CD1c-positive myeloid dendritic cell (primary cell): ENCODE data around the gene STARD10.

ENCODE experiments used
- DNase-seq: peaks from one replicate; pipeline ENCODE4 v3.0.0-alpha.2; 2016; ENCODE audit errors: extremely low spot score

Gene STARD10

DNA sequence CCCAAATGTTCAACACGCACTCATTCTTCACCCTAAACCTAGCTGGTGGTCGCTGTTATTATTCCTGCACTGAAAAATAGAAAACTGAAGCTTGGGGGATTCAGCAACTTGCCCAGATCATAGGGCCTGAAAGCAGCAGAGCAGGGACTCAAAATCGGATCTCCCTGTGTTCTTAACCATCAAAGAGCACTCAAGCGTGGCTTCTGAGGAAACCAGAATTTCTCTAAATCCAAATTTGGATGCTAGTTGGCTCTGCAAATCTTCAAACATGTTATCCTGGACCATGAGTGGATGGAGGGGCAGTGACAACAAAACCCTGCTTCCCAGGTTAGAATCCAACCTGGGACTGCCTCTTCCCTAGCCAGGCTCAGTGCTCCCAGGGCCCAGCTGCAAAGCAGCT, 30.0 kb downstream of the STARD10 start:
- no peak for DNase-seq

DNA sequence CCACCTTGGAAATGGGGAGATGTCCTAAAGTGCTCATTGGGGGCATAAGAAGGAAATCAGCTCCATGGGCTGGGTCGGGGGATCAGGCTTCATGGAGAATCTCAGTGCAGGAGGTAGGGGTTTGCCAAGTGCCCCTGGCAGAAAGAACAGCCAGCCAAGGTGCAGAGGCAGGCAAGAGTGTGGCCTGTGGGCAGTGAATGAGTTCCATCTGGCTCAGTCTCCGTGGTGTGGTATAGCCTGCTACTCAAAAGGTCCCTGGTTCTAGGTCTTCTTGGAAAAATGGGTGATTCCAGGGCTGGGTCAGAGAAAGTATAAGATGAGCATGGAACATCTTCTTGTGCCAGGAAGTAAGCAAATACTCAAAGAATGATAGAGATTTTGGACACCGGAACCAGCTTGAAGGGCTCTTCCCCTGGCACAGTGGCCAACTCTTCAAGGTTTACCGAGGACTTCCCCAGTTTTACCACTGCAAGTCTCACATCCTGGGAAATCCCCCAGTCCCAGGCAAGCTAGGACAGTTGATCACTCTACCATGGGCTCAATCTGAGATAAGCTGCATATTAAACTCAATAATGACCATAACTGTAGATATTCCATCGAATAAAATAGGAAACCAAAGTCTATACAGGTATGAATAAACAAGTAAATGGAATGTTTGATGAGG, 31.1 kb downstream of the STARD10 start:
- peak; percentile 32 for DNase-seq

DNA sequence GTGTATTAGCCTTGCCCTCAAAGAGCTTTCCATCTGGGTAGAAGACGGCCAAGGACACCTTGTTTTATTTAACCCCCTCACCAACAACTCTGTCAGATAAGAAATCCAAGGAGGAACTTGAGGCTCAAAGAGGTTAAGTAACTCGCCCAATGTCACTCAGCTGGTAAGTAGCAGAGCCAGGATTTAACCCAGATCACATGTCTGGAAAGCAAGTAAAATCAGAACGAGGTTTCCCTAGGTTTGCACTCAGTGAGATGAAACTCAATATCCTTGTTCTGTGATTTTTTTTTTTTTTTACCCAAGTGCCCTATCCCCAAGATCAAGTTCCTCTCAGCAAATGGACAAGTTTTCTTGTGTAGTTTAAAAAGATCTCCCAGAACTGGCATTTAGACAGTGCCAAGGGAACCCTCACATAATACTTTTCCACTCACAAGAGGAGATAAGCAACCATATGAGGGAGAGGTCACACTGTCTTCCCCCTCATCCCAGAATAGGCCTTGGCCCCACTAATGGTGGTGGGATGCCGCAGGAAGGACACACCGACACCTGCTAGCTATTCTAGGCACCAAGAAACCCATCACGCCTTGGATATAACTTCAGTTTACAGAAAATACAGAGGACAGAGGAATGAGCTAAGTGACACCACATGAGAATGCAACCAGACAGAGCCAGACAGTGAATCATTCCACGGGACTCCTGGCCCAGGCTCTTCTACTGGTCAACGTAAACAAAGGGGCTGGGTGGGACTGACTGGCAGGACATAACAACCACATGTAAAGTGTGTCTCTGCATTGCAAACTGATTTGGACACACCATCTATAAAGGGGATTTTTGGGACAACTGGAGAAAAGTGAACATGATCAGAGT, 33.1 kb downstream of the STARD10 start:
- peak; percentile 23 for DNase-seq

DNA sequence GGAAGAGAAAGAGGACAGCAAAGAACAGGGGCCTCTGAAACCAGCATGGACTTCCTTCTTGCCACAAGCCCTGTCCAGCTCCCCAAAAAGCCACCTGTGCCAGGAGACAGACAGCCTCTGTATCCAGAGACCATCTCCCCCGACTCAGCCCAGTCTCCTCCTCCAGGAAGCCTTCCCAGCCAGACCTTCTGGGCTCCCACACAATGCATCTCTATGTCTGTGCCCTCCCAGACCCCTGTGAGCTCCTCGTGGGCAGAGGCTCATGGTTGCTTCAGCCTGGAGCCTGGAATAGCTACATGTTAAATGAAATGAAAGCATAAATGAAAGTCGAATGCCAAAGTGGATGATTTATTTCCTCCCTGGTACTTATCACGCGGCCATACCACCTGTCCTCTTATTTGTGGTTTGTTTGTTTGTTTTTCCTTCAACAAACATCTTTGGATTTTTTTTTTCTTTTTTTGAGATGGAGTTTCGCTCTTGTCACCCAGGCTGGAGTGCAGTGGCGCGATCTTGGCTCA, 34.3 kb downstream of the STARD10 start:
- no peak for DNase-seq

DNA sequence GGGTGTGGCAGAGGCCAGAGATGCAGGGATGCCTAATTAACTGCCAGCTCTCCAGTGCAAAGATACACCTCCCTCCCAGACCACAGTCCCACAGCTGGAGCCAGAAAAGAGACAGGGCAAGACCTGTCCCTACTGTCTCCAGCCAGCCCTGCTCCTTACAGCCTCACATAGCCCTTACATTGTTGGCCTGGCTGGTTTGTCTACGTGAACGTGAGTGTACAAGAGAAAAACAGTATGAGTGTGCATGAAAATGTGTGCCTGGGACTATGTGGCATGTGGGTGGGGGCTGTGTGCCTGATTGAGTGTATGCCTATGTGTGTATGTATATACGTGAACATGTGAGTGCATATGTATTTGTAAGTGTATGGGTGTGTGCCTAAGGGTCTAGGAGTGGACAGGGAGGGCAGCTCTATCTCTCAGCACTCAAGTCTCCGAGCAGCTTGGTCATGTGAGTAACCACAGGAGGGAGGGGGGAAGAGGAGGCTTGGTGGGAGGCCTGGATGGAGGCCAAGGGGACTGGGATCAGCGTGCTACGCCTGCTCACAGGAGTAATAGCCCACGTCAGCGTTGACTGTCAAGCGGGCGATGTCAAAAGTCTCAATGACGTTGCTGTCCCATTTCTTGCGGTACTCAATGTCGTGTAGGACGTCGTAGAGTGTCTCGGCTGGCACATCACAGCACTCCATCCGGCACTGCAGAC, 35.0 kb downstream of the STARD10 start:
- DNase-seq = peak; percentile 76

DNA sequence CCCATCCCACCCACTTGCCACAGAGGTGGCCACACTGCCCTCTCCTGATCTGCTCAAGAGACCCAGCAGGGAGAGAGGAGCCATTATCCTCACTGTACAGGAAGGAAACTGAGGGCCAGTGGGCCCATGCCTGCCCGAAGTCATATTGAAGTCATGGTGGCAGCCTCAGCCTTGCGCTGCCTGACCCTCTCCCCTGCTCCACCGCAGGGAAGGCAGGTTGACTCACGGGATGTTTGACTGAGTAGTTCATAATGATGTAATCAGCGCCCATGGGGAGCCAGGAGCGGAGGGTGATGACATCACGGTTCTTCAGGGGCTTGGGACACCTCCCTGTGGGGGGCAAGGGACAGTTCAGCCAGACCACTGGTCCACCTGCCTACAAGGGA, 35.5 kb downstream of the STARD10 start:
- DNase-seq = no peak

DNA sequence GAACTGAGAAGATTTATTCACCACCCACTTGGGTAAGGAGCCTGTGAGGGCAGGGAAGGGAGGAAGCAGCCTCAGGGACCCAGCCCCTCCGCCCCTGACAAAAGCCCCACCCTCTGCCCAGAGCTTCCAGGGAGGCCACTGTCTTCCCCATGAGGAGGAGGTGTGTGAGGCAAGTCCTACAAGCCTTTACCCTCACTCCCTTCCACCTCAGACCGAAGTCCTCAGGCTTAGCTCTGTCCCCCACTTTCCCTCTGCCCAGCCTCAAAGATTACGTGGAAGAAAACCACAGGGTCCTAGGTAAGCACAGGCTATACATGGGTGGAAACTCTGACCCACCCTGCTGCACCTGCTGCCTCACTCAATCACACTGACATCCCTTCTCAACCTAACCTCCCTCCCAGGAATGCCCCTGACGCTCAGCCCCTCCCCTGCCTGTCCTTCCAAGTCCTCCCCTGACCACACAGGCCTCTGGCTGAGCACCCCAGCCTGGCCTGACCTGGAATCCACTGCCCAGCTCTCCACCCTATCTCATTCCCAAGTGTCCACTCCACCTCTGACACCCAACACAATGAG, 38.0 kb downstream of the STARD10 start:
- no peak for DNase-seq

DNA sequence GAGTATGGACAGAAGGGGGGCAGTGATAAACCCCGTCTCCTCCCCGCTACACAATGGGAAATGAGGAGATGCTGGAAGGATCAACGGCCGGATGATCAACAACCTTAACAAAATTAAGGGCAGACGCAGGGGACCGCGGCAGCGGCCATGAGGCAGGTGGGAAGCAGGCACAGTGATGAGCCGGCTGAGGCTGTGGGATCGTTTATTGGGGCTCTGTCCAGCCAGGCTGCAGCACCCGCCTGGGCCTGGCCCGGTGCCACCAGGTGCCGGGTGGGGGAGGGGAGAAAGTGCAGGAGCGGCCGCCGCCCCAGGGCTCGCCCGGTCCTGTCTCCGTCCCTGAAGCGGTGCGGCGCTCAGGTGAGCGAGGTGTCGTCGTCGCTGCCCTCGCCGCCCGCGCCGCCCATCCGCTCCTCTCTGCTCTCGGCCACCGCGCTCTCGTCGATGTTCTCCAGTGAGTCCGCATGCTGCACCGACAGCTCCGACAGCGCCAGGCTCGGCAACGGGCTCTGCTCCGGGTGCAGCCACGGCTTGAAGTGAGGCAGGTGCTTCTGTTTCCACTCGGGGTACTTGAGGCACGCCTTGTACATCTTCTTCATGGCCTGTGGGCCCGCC, 39.2 kb downstream of the STARD10 start:
- no peak for DNase-seq

DNA sequence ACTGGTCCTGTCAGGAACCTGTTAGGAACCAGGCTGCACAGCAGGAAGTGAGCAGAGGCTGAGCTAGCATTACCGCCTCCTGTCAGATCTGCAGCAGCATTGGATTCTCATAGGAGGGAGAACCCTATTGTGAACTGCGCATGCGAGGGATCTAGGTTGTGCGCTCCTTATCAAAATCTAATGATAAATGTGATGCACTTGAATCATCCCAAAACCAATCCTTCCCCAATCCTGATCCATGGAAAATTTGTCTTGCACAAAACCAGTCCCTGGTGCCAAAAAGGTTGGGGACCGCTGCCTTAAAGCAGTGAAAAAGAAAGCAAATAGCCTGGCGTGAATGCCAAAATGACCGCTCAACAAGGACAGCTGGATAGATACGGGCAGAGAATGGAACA, 39.7 kb downstream of the STARD10 start:
- DNase-seq = no peak

DNA sequence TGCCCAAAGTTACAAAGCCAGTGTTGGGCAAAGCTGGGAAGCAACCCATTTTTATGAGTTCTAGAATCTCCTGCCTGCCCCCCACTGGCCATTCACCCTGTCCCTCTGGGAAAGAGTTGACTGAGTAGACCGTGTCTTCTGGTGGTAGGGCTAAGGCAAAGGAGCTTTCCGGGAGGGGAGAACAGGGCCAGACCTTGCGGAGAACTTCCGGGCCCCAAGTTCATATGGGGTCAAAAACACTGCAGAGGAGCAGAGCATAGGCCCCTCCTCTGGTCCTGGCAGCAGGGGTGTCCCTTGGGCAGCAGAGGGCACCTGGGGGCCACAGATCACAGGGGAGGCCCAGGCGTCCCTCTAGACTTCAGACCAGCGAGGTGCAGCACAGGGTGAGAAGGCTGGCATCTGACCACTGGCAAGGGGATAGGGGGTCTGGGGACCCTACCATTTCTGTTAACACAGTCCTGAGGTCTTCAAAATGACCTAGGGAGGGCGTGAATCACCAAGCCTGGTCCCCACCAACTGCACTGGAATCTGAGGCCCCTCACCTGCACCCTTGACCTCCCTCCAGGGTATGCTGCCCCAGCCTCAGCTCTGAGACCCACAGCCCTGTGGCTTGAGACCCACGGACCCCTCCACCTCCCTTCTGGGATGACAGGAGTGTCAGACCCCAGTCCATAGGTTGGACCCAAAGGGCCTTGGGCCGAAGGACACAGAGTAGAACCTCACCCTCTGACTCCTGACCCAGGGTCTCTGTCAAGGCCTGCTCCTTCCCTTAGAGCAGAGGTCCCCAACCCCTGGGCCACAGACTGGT, 40.3 kb downstream of the STARD10 start:
- no peak for DNase-seq

DNA sequence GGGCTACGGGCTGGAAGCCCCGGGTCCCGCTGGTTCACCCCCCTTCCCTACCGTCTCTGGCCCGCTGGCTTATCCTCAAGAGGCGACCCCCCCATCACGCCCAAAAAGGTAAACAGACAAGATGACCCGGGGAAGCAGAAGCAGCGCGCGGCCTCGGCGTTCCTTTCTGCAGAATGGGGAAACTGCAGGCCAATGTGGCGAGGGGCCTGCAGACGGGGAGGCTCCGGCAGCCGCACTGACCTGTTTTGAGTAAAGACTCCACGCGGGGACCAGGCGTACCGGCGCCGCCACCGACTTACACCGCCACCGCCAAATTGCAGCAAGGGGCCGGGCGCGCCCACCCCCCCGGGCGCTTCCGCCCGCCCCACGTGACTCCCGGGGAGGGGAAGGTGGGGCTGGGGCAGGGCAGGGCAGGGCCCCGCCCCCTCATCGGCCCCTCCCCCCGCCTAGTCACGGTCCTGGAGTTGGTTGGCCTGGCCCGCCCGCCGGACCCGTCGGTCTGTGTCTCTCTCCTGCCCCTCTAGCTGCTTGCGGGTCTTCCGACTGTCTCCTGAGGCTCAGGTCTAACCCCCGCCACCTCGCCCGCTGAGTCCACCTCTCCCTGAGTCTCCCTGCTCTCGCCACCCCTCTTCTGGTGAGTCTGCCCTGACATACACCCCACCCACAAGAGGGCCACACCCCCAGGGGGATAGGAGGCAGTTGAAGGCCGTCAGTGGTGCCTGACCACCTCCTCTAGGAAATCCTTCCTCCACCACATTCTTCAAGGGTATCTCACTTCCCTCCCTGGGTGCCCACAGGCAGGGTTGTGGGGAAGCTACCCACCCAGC, 41.5 kb downstream of the STARD10 start, which contains the start of gene ARAP1:
TSS of gene ARAP1 (minus strand) at position 321 of the 827 bp plus-strand sequence. CDS start 25,280 bp downstream, outside the sequence.
- DNase-seq = peak; percentile 81

DNA sequence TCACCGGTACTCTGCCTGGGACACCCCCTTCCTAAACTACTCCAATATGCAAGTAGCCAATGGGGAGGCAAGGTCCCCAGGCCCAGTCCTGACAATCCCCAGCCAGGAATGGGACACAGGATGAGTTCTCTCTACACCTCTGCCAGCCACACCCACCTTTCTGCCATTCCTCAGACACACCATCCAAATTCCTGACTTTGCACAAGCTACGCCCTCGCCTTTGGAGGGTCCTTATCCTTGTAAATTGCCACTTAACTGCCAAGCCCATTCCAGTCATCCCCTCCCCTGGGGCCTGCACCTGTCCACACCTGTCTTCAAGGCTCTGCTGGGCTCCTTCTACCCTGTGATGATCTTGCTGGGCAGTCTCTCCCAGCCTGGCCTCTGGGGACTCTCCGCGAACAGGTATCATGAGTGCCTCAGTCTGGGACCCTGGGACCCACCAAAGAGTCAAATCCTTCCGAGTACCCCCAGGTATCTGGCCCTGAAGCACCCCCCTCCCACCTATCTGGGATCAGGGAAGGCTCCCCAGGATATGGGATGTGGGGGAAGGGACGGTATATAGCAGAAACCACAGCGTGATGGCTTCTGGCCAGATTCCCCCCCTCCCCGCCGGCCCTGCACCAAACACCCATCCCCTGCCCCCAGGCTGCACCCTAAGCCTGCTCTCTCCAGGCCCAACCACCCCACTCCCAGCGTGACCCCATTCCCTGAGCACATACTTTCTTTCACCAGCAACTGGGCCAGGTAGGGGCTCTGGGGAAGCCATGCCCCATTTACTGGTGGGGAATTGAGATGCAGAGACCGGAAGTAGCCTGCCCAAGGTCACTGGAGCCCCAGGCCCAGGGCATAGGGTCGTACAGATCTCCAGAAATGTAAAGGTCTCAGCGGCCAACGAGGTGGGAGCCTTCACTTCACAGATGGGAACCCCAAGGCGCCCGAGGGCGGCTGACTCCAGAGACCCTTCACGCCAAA, 42.4 kb downstream of the STARD10 start:
- DNase-seq = no peak

DNA sequence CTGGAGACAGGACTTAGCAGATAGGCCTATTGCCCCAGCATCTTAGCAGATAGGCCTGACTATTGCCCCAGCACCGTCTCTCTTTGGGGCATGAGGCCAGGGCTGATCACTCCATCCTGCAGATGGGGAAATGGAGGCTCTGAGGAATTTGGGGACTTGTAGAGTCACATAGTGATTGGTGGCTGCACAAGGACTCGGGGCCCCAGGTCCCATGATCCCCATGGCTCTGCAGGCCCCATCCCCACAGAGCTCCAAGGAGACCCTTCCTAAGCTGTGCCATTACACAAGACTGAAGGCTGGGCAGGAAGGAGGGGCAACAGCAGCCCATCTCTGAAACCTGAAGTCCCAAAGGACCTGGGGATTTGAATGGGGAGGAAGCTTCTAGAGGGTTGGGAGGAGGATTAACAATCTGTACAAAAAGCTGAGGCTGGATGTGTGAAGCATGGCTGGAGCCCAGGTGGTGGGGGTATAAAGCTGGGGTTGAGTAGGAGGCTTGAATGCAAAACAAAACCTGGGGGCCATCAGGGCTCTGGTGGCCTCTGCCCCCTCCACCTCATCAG, 43.2 kb downstream of the STARD10 start:
- DNase-seq = no peak

DNA sequence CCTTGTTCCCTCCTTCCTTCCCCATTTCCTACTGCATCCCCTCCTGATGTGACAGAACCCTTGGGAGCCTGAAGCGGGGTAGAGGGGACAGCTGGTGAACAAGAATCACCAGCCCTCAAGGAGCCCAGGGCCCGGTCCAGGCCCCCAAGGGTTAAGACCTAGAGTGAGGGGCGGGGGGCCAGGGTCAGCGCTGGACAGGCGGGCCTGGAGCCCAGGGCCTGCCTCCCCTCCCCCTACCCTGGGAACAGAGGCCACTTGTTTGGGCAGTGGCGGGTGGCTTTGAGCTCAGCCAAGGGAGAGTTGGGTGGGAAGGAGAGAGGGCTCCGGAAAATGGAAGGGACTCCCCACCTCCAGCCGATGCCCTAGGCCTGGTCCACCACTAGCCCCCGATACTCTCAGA, 43.8 kb downstream of the STARD10 start:
- no peak for DNase-seq

DNA sequence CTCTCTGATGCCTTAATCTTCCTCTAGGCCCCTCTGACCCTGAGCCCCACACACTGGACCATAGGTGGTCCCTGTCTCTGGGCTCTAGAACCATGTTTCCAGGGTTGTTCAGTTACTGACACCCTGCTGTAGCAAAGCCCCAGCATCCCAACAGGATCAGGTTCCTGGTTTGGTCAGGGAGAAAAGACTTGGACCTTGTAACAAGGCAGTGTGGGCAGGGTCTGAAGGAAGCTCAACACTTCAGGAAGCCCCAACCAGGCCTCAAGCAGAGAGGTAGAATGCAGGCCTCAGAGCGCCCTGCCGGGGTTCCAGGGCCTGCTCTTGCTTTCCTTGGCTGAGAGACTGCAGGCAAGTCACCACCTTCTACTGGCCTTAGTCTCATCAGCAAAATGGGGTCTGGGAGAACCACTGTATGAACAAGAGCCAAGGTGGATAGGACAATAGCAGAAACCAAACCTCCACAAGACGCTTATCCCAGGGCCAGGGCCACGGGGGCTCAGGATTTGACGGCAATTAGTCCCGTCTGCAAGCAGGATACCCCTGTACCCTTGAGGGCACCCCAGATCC, 46.5 kb downstream of the STARD10 start:
- no peak for DNase-seq

DNA sequence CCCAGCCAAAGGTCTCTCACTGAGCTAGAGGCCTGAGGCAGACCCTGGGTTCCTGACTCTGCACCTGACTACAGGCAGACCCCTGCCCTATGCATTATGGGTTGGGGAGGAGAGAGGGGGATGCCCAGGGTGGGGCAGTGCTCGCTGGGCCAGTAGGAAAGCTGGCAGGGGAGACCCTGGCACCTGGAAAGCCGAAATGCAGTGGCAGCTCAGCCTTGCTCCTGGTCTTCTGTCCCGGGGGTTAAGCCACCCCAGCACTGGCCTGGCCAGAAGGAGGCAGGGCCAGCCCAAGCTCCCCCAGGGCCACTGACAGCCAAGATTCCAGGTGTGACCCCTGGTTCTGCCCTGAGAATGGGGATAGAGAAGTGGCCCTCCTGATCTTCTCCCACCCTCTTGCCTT, 47.0 kb downstream of the STARD10 start:
- DNase-seq = no peak

DNA sequence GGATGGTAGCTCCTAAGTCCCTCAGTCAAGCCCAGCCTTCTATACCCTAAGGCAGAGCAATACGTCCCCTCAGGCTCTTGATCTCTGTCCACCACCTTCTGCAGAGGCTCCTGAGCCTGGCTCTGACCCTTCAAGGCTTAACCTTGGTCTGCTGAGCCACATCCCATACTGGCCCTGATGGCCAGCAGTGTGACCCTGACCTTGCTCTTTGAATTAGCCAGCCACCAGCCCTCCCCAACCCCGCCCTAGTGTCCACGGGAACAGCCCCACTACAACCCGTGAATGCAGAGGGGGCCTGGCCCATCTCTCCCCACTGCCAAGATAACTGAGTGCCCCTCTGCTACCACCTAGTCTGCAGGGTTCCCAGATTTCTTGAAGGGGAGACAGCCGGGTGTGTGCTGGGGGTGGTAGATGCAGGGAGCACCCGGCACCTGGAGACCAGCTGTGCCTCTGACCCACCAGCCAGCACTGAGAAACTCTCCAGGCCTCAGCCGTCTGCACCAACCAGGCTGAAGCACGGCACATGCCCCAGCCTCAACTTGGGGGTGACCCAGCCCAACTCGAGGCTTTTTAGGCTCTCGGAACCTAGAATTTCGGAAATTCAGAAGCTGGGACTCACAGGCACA, 47.8 kb downstream of the STARD10 start:
- DNase-seq = no peak
